K562 (cell line): ENCODE results near the gene LARP6. TPM values are rescaled to one million over a fixed set of nuclear protein-coding genes. Genes with fewer than 3 reads are reported as not detected.

Source experiments
- ATAC-seq: fragments of 200-7000 bp; cut with Tn5 transposase; 3 replicates; pipeline ENCODE4 v1.9.1; 2020; ENCODE audit warnings: moderate library complexity
- BruUV-seq: library from RNA; stranded (reverse); fragments of 400-500 nt; replicated peaks from 2 replicates; lab custom pipeline; 2021; lab: Mats Ljungman, UMichigan
- CTCF ChIA-PET: fragments of 300-600 bp; formaldehyde crosslinking; extraction: SDS; loops from one replicate; lab custom pipeline; 2021; ENCODE audit warnings: low intra/inter-chr PET ratio; lab: Yijun Ruan, JAX
- POLR2A ChIA-PET: fragments of 300-600, 350-650 bp; sonication (Branson Sonifier 250); formaldehyde crosslinking; extraction: SDS; loops from one replicate; lab custom pipeline; 2021; ENCODE audit warnings: antibody characterized with exemption, inconsistent platforms; lab: Yijun Ruan, JAX
- DNase-seq, 4 experiments: peaks; one replicate each; pipeline versions ENCODE4 v3.0.0 to v3.0.0-alpha.2; 2011 to 2018; ENCODE audit warnings: low spot score in 3 of 4, mixed read lengths in 3 of 4; ENCODE audit errors: extremely low read depth in 1 of 4
- FAIRE-seq: peaks from 2 replicates; lab custom pipeline; 2011; peaks lifted over from hg19 to GRCh38; lab: Jason Lieb, UNC
- H2AFZ ChIP-seq: 2 replicates; pipeline ENCODE4 v1.6.0; 2011; ENCODE audit warnings: low read depth, low read length, control low read depth, inconsistent platforms
- H3K27ac ChIP-seq: fragments of 200-600 bp; 3 replicates; pipeline ENCODE4 v1.8.0; 2011; ENCODE audit warnings: low read depth, mild to moderate bottlenecking, control low read depth, inconsistent platforms, low read length, moderate library complexity, mixed read lengths; ENCODE audit errors: extremely low read depth
- H3K27me3 ChIP-seq, 2 experiments: fragments of 300-600 bp in 1 of 2; 2 replicates in 1 of 2; 3 replicates in 1 of 2; pipeline versions ENCODE4 v1.6.0 to v1.8.0; 2011; ENCODE audit warnings: inconsistent platforms in 2 of 2, low read length in 2 of 2, mild to moderate bottlenecking in 1 of 2, mixed read lengths in 1 of 2, moderate library complexity in 1 of 2; ENCODE audit not compliant: control insufficient read depth in 2 of 2, insufficient read depth in 2 of 2
- H3K36me3 ChIP-seq: fragments of 300-600 bp; 3 replicates; pipeline ENCODE4 v1.8.0; 2011; ENCODE audit warnings: mild to moderate bottlenecking, low read length, inconsistent platforms; ENCODE audit not compliant: control insufficient read depth, insufficient read depth
- H3K4me1 ChIP-seq, 2 experiments: fragments of 200-600 bp in 1 of 2; replicated peaks in 1 of 2; 2 replicates in 1 of 2; 3 replicates in 1 of 2; pipeline versions ENCODE4 v1.5.1 to v1.8.0; 2011; ENCODE audit warnings: inconsistent platforms in 2 of 2, low read length in 2 of 2, mild to moderate bottlenecking in 1 of 2, mixed read lengths in 1 of 2, moderate library complexity in 1 of 2; ENCODE audit not compliant: control insufficient read depth in 2 of 2, insufficient read depth in 2 of 2
- H3K4me2 ChIP-seq: 2 replicates; pipeline ENCODE4 v1.6.1; 2011; ENCODE audit warnings: low read length, control low read depth, inconsistent platforms, mixed read lengths; ENCODE audit not compliant: insufficient read depth
- H3K4me3 ChIP-seq: fragments of 200-600 bp; sonication (generic), shearing (Covaris generic); 2 replicates; pipeline ENCODE4 v1.5.1; 2016; ENCODE audit warnings: control low read depth, inconsistent platforms
- H3K79me2 ChIP-seq: fragments of 200-600 bp; 3 replicates; pipeline ENCODE4 v1.8.0; 2011; ENCODE audit warnings: low read length, inconsistent platforms; ENCODE audit not compliant: control insufficient read depth, insufficient read depth
- H3K9ac ChIP-seq, 2 experiments: 2 replicates each; pipeline versions ENCODE4 v1.6.0 to v1.6.1; 2011; ENCODE audit warnings: low read depth in 2 of 2, low read length in 2 of 2, control low read depth in 1 of 2, inconsistent platforms in 1 of 2, mild to moderate bottlenecking in 1 of 2, mixed read lengths in 1 of 2; ENCODE audit not compliant: insufficient read depth in 1 of 2
- H3K9me1 ChIP-seq: one replicate; pipeline ENCODE4 v1.6.0; 2011; ENCODE audit warnings: inconsistent platforms, mild to moderate bottlenecking, low read length, moderate library complexity; ENCODE audit not compliant: control insufficient read depth, insufficient read depth
- H3K9me3 ChIP-seq: replicated peaks from 2 replicates; pipeline ENCODE4 v1.5.1; 2011; ENCODE audit warnings: low read depth, low read length, inconsistent platforms; ENCODE audit not compliant: control insufficient read depth, insufficient read depth
- H4K20me1 ChIP-seq: replicated peaks from 2 replicates; pipeline ENCODE4 v1.6.1; 2011; ENCODE audit warnings: low read length, inconsistent platforms, mixed read lengths; ENCODE audit not compliant: control insufficient read depth, insufficient read depth
- ATF3 ChIP-seq, 2 experiments: fragments of 450-650 bp in 1 of 2; sonication (generic) in 1 of 2; formaldehyde crosslinking in 1 of 2; IDR thresholded peaks in 1 of 2; conservative IDR thresholded peaks in 1 of 2; 2 replicates each; pipeline versions ENCODE4 v1.6.1 to v1.8.1; 2016 to 2023; ENCODE audit warnings: mild to moderate bottlenecking in 2 of 2, moderate library complexity in 2 of 2, inconsistent platforms in 1 of 2, missing genetic modification reagents in 1 of 2
- GABPA ChIP-seq: fragments of 200-800 bp; sonication (Bioruptor generic); conservative IDR thresholded peaks from 2 replicates; pipeline ENCODE4 v1.6.1; 2016; ENCODE audit warnings: low read depth, missing genetic modification characterization, missing compliant biosample characterization
- HDAC1 ChIP-seq, 2 experiments: fragments of 450-650 bp; IDR thresholded peaks; 2 replicates each; pipeline ENCODE4 v1.6.1; 2016 to 2017; ENCODE audit warnings: inconsistent platforms in 1 of 2, mild to moderate bottlenecking in 1 of 2, moderate library complexity in 1 of 2
- KAT2B ChIP-seq: IDR thresholded peaks from one replicate; pipeline ENCODE4 v1.6.1; 2012; ENCODE audit warnings: low read depth, mild to moderate bottlenecking, control low read depth, inconsistent platforms, low read length, moderate library complexity
- RCOR1 ChIP-seq, 2 experiments: IDR thresholded peaks; 2 replicates each; pipeline ENCODE4 v1.6.1; 2012; ENCODE audit warnings: low read depth in 2 of 2, low read length in 2 of 2, borderline replicate concordance in 1 of 2, improper control_type of control experiment in 1 of 2
- SREBF2 ChIP-seq: sonication (generic); formaldehyde crosslinking; IDR thresholded peaks from 2 replicates; pipeline ENCODE4 v1.4.0; 2020; ENCODE audit warnings: mild to moderate bottlenecking, missing genetic modification reagents
- WGBS: fragments of 100-300 bp; shearing (Covaris generic); methylation state at CpG from one replicate; pipeline ENCODE4 v1.1.6; 2016; ENCODE audit warnings: low coverage, mixed read lengths; ENCODE audit not compliant: insufficient coverage; ENCODE audit errors: missing lambda C conversion rate; 5-methylcytosine and 5-hydroxymethylcytosine counted together
- in situ Hi-C: fragments of 300-500 bp; cut with MboI; formaldehyde crosslinking; loops from 4 replicates; pipeline ENCODE4 v1.15.0; 2018; ENCODE audit warnings: inconsistent platforms, mixed read lengths
- intact Hi-C: fragments of 100-400 bp; cut with micrococcal nuclease; formaldehyde crosslinking; loops from 2 replicates; pipeline ENCODE4 v1.14.2; 2022
- polyA plus RNA-seq, 8 experiments: library from polyadenylated mRNA; depleted of rRNA in 4 of 8; stranded (reverse) in 5 of 8; unstranded in 3 of 8; fragments of >200 nt; fragmentation: Nextera tagmentation in 2 of 8; fragmentation: Illumina TruSeq in 1 of 8; extraction: Ambion mirVana in 2 of 8; extraction: Trizol in 1 of 8; gene quantifications; 2 replicates each; pipeline versions ENCODE4 v1.2.1 to v1.2.3, GENCODE V29; 2011 to 2014; ENCODE audit warnings: inconsistent platforms in 1 of 8, missing spikeins in 1 of 8
- total RNA-seq, 7 experiments: library from RNA; depleted of rRNA in 6 of 7; stranded (reverse); fragments of >200 nt in 6 of 7; fragmentation: Illumina TruSeq in 2 of 7; extraction: Trizol in 2 of 7; gene quantifications; 2 replicates each; pipeline versions ENCODE4 v1.2.1 to v1.2.3, GENCODE V29; 2011 to 2021; ENCODE audit warnings: low replicate concordance in 1 of 7

Gene LARP6
- total and polyA plus RNA-seq, 9 of the 15 experiments (the other 6 are each of a cell fraction or from before 2014, with no cell fraction given): not detected

- CTCF ChIA-PET: no interaction called here
- BruUV-seq: no TSS peak
Measured at GRCh38 chr15:70833861-70834765, 19.8 kb downstream of the LARP6 start.

More at GRCh38 chr15:70833861-70834765, 19.8 kb downstream of the LARP6 start:
- Histone ChIP-seq H3K4me1 (no peaks in the 10 kb centered on the region), H3K27ac (no peak overlapping the region), H3K79me2 (no peaks in the 10 kb centered on the region), H3K9me3 (no peaks in the 10 kb centered on the region), H3K9me1 (no peaks in the 10 kb centered on the region), H3K9ac (no peak overlapping the region), H3K4me3 (no peak overlapping the region), H3K27me3 (peaks cover 0 to 17% of the 10 kb centered on the region in 2 experiments; a peak in 2 of 5 replicates), H4K20me1 (no peaks in the 10 kb centered on the region; the same call in 1 of the 2 replicates), H3K36me3 (no peaks in the 10 kb centered on the region), H2AFZ (no peak overlapping the region), H3K4me2 (no peak overlapping the region)
- ATAC-seq (no peak), DNase-seq (no peak), FAIRE-seq (no peak)
- WGBS: 2% methylated on average over 9 of the region's 9 CpGs
- in situ Hi-C loops (no loop called here), intact Hi-C loops (no loop called here)
- POLR2A ChIA-PET: no interaction called here
- TF ChIP-seq ATF3 (IDR thresholded peaks at IDR 0.05): 0 out of 2 replicates have a peak, but pooled peaks have one; percentile 15
- TF ChIP-seq ATF3 (CRISPR knock-in tag; conservative IDR thresholded peaks at IDR 0.05): no peak
- TF ChIP-seq RCOR1 (IDR thresholded peaks at IDR 0.05; ENCODE audit: borderline replicate concordance in 1 of 2, low read depth in 2 of 2, low read length in 2 of 2): no peak
- TF ChIP-seq HDAC1 (IDR thresholded peaks at IDR 0.05): no peak
- TF ChIP-seq SREBF2 (CRISPR knock-in tag): no peak
- TF ChIP-seq KAT2B: no peak
- TF ChIP-seq GABPA (tag): peak; percentile 30; the same call in 1 of the 2 replicates
